Ishikawa (cell line): ENCODE data around the gene TLE1.

Experiments used
- EP300 ChIP-seq: IDR thresholded peaks from 2 replicates; pipeline ENCODE4 v1.6.1; 2012; ENCODE audit warnings: borderline replicate concordance
- MAX ChIP-seq: IDR thresholded peaks from 2 replicates; pipeline ENCODE4 v1.6.1; 2012
- TAF1 ChIP-seq: IDR thresholded peaks from 2 replicates; pipeline ENCODE4 v1.6.1; 2012; ENCODE audit warnings: low read depth, mild to moderate bottlenecking
- TEAD4 ChIP-seq: IDR thresholded peaks from 2 replicates; pipeline ENCODE4 v1.6.1; 2012
- YY1 ChIP-seq: IDR thresholded peaks from 2 replicates; pipeline ENCODE4 v1.6.1; 2012; ENCODE audit warnings: low read depth

- TF ChIP-seq TEAD4 (no peak), TAF1 (no peak), YY1 (no peak), EP300 (no peak), MAX (no peak)
Observed at GRCh38 chr9:81683704-81684103, 5.6 kb downstream of the TLE1 start.
